ENCODE measurements around the gene RNASE12. TPM values are rescaled to one million over a fixed set of nuclear protein-coding genes. Genes with fewer than 3 reads are reported as not detected.

The RNASE12 gene
- total and polyA plus RNA-seq, 7 donors, result not detected

- no peaks in the 10 kb centered on the region for H3K9me3 ChIP-seq
- peaks cover 0 to 2% (median 0%) of the 10 kb centered on the region in 3 donors for H3K27me3 ChIP-seq (ENCODE audit: insufficient read depth in 3 of 3, low read length in 2 of 3)
- H3K4me1 ChIP-seq, result no peaks in the 10 kb centered on the region
- no peak overlapping the region for H3K27ac ChIP-seq
- DNase-seq (no peak), ATAC-seq (no peak)
- H3K4me3 ChIP-seq, result no peak overlapping the region
- TF ChIP-seq CTCF (IDR thresholded peaks at IDR 0.05), result no peak
- H3K36me3 ChIP-seq (ENCODE audit: insufficient read depth in 1 of 2, low read depth in 1 of 2), result no peaks in the 10 kb centered on the region
- intact Hi-C loops (cut with DNase I), result no loop called here
- WGBS, 3 donors, result 87 to 91% (median 88%) methylated on average over 10 of the region's 10 CpGs
Measured at GRCh38 chr14:20548414-20549158, 42.6 kb downstream of the RNASE12 start.

DNA sequence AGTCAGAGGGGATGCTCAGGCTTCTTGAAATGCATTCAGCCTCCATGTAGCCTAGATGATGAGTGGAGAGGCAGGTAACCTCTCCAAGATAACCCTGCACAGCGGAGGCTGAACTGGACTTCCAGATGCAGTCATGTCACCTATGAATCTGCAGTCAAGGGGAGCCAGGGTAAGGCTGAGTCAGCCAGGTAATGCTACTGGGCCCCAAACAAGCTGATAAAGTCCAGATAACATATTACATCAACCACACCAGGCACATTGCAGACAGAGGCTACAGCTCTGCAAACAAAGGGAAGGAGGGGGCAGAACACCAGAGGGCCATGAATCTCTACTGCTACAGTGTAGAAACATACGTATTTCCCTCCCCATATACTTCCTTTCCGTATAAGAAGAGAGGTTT lies 44.3 kb downstream of the RNASE12 start:
- no peak for DNase-seq
- H3K4me1 ChIP-seq, result no peaks in the 10 kb centered on the region
- ATAC-seq, result no peak
- H3K4me3 ChIP-seq, result no peak overlapping the region
- WGBS, 3 donors, result 69 to 71% (median 70%) methylated on average over 3 of the region's 3 CpGs
- no peaks in the 10 kb centered on the region for H3K9me3 ChIP-seq
- peaks cover 0 to 2% (median 0%) of the 10 kb centered on the region in 3 donors for H3K27me3 ChIP-seq (ENCODE audit: insufficient read depth in 3 of 3, low read length in 2 of 3)
- no peak for TF ChIP-seq CTCF (IDR thresholded peaks at IDR 0.05)
- no peak overlapping the region for H3K27ac ChIP-seq
- no peaks in the 10 kb centered on the region for H3K36me3 ChIP-seq (ENCODE audit: insufficient read depth in 1 of 2, low read depth in 1 of 2)
- intact Hi-C loops (cut with DNase I), result no loop called here

Other genes with a start within 250 kb of the RNASE12 start
- 10 to 100 TPM; 10.2 to 17.4 (median 14.7) TPM for gene PARP2, start 247.7 kb downstream of the RNASE12 start, total RNA-seq
- 10 to 100 TPM; 14.5 to 30.1 (median 18.2) TPM for gene PARP2, start 247.7 kb downstream of the RNASE12 start, polyA plus RNA-seq
- gene TEP1, start 177.9 kb downstream of the RNASE12 start, total RNA-seq, result 10 to 100 TPM; 14.7 to 44.8 (median 21.2) TPM
- gene TEP1, start 177.9 kb downstream of the RNASE12 start, polyA plus RNA-seq, result 1 to 10 TPM; 4.2 to 6.8 (median 6.7) TPM
- gene KLHL33, start 155.2 kb downstream of the RNASE12 start, total RNA-seq, result 10 to 100 TPM in 2 of 4 donors, 1 to 10 TPM in 2; 2.3 to 19.5 (median 9.8) TPM
- gene KLHL33, start 155.2 kb downstream of the RNASE12 start, polyA plus RNA-seq, result 1 to 10 TPM in 2 of 3 donors, under 1 TPM in 1; 0.30 to 2.8 (median 1.3) TPM
- 10 to 100 TPM; 17.2 to 24.4 (median 18.6) TPM for gene OSGEP, start 136.6 kb downstream of the RNASE12 start, total RNA-seq
- 10 to 100 TPM; 16.6 to 24.3 (median 18.2) TPM for gene OSGEP, start 136.6 kb downstream of the RNASE12 start, polyA plus RNA-seq
- 10 to 100 TPM; 61.1 to 98.4 (median 85.8) TPM for gene APEX1, start 136.2 kb downstream of the RNASE12 start, total RNA-seq
- gene APEX1, start 136.2 kb downstream of the RNASE12 start, polyA plus RNA-seq, result 100 to 1,000 TPM in 1 of 3 donors, 10 to 100 TPM in 2; 90.0 to 111 (median 99.3) TPM
- 10 to 100 TPM; 15.6 to 29.7 (median 20.7) TPM for gene PIP4P1, start 129.9 kb downstream of the RNASE12 start, total RNA-seq
- 10 to 100 TPM; 23.0 to 56.5 (median 36.8) TPM for gene PIP4P1, start 129.9 kb downstream of the RNASE12 start, polyA plus RNA-seq
- 10 to 100 TPM in 2 of 4 donors, 1 to 10 TPM in 2; 3.7 to 13.3 (median 7.3) TPM for gene PNP, start 122.0 kb downstream of the RNASE12 start, total RNA-seq
- gene PNP, start 122.0 kb downstream of the RNASE12 start, polyA plus RNA-seq, result 10 to 100 TPM in 1 of 3 donors, 1 to 10 TPM in 2; 4.1 to 42.5 (median 6.0) TPM
- under 1 TPM in 2 of 4 donors, not detected in 2; 0.47 to 0.48 TPM for gene RNASE10, start 85.8 kb downstream of the RNASE12 start, total RNA-seq
- gene RNASE10, start 85.8 kb downstream of the RNASE12 start, polyA plus RNA-seq, result under 1 TPM in 1 of 3 donors, not detected in 2; 0.03 TPM
- not detected for gene RNASE9, start 30.3 kb downstream of the RNASE12 start, total RNA-seq
- not detected for gene RNASE9, start 30.3 kb downstream of the RNASE12 start, polyA plus RNA-seq
- not detected for gene RNASE11, start 3.4 kb downstream of the RNASE12 start, total RNA-seq
- gene RNASE11, start 3.4 kb downstream of the RNASE12 start, polyA plus RNA-seq, result not detected
- gene OR6S1, start 50.3 kb upstream of the RNASE12 start, total RNA-seq, result not detected
- not detected for gene OR6S1, start 50.3 kb upstream of the RNASE12 start, polyA plus RNA-seq
- 10 to 100 TPM in 1 of 4 donors, 1 to 10 TPM in 2, under 1 TPM in 1; 0.77 to 11.1 (median 4.2) TPM for gene RNASE4, start 93.2 kb upstream of the RNASE12 start, total RNA-seq
- 10 to 100 TPM in 1 of 3 donors, 1 to 10 TPM in 2; 7.6 to 10.7 (median 8.6) TPM for gene RNASE4, start 93.2 kb upstream of the RNASE12 start, polyA plus RNA-seq
- gene ANG, start 97.4 kb upstream of the RNASE12 start, total RNA-seq, result 1 to 10 TPM; 1.3 to 6.5 (median 1.8) TPM
- 1 to 10 TPM; 3.5 to 4.8 (median 3.5) TPM for gene ANG, start 97.4 kb upstream of the RNASE12 start, polyA plus RNA-seq
- not detected for gene EDDM3A, start 154.5 kb upstream of the RNASE12 start, total RNA-seq
- under 1 TPM in 1 of 3 donors, not detected in 2; 0.03 TPM for gene EDDM3A, start 154.5 kb upstream of the RNASE12 start, polyA plus RNA-seq
- gene EDDM3B, start 177.0 kb upstream of the RNASE12 start, total RNA-seq, result not detected
- not detected for gene EDDM3B, start 177.0 kb upstream of the RNASE12 start, polyA plus RNA-seq
- 1 to 10 TPM; 1.5 to 4.3 (median 2.4) TPM for gene RNASE6, start 189.9 kb upstream of the RNASE12 start, total RNA-seq
- 1 to 10 TPM; 1.1 to 3.1 (median 1.2) TPM for gene RNASE6, start 189.9 kb upstream of the RNASE12 start, polyA plus RNA-seq
- 100 to 1,000 TPM in 2 of 4 donors, 10 to 100 TPM in 2; 94.4 to 192 (median 139) TPM for gene RNASE1, start 211.5 kb upstream of the RNASE12 start, total RNA-seq
- gene RNASE1, start 211.5 kb upstream of the RNASE12 start, polyA plus RNA-seq, result 100 to 1,000 TPM in 2 of 3 donors, 10 to 100 TPM in 1; 80.2 to 117 (median 111) TPM

Measured in psoas muscle (tissue), 8 donors.